HFF-Myc (cell line): ENCODE measurements around the gene ROPN1.
"Not testable (repeated sequence)": the region's sequence is repeated elsewhere in the genome, so short reads cannot be mapped to it uniquely, and the experiment has no call there.

Source experiments
- DNase-seq: peaks from one replicate; pipeline ENCODE4 v3.0.0-alpha.2; 2011; ENCODE audit warnings: low read depth; ENCODE audit errors: extremely low read depth
- H3K4me3 ChIP-seq: replicated peaks from 2 replicates; pipeline ENCODE4 v1.5.1; 2011; ENCODE audit warnings: low read depth, mild to moderate bottlenecking, control low read depth, low read length
- CTCF ChIP-seq: IDR thresholded peaks from 2 replicates; pipeline ENCODE4 v1.5.1; 2012; ENCODE audit warnings: mild to moderate bottlenecking, low read depth, low read length, control low read depth; ENCODE audit errors: missing control alignments

The ROPN1 gene

DNA sequence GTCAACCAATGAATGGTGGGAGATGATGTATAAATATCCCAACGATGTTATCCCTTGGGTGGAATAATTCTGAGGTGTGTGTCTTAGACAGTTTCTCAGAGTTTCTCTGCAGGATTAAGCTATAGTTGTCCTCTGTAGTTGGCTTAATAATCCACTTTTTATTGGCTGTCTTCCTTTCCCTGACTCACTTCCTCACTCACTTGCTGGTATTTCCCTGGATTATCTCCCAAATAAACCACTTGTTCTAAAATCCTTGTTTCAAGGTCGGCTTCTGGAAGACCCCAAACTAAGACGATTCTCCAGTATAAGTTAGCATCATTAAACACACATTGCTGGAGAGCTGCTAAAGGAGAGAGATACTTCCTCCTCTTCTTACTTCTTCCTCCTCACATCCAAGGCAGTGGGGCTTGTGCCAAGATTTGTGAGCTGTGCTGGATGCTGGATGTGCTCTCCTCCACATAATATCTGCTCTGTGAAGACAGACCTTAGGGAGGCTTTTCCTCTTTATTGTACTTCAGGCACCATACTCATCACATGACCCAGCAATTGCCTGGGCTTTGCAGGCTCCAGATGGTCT is 22.5 kb upstream of the ROPN1 start:
- DNase-seq: no peak
- no peak for TF ChIP-seq CTCF
- no peak overlapping the region for H3K4me3 ChIP-seq

GRCh38 chr3:124008321-124008720 is 16.4 kb upstream of the ROPN1 start:
- H3K4me3 ChIP-seq, DNase-seq: not testable (repeated sequence)

DNA sequence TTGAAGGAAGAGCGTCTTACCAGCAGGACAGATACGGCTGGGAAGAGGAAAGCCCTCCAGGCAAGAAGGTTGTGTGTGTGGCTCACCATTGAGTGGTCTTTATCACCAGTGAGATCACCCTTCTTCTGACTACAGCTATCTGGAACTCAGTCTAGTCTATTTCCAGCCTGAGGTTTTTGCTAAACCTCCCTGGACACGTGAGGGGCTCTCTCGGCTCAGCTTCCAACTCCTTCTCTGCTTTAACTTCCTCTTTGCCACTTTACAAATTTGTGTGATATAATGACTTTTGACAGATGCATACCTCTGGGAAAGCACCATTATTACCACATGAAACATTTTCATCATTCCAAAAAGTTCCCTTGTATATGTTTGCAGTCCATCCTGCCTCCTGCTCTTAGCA is 15.3 kb upstream of the ROPN1 start:
- TF ChIP-seq CTCF: no peak
- H3K4me3 ChIP-seq: no peak overlapping the region
- no peak for DNase-seq

DNA sequence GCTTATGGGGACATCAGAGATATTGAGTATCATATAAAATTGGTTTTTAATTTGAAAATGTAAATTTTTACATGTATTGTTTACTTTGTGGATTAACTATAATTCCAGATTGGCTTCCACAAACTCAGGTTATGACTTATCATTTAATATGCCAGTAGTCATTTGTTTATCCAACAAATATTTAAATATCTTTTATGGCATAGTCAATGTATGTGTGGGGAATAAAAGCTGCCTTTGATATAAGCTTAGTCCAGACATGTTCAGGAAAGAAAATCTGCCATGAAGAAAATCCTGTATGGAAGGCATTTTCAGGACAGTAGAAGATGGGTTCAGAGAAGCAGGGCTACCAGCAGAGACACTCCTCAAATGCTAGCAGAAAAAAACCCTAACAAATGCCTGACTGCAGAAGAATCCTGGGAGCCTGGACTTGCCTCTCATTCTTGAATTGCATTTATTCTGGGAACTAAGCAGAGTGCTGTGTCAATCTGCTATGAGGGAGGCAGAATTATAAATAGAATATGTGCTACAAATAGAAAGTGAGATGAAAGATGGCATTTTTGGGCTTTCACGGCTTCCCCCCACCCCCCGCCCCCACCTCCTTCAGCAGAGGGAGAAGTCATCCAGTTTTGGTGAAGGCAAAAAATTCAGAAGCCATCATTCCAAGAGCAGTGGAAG is 10.6 kb upstream of the ROPN1 start:
- DNase-seq, H3K4me3 ChIP-seq: not testable (repeated sequence)

GRCh38 chr3:124001366-124001765 is 9.4 kb upstream of the ROPN1 start:
- not testable (repeated sequence) for H3K4me3 ChIP-seq, DNase-seq

- no peak overlapping the region for H3K4me3 ChIP-seq
- no peak for DNase-seq
- TF ChIP-seq CTCF: no peak
Measured at GRCh38 chr3:123997543-123997942, 5.6 kb upstream of the ROPN1 start.

DNA sequence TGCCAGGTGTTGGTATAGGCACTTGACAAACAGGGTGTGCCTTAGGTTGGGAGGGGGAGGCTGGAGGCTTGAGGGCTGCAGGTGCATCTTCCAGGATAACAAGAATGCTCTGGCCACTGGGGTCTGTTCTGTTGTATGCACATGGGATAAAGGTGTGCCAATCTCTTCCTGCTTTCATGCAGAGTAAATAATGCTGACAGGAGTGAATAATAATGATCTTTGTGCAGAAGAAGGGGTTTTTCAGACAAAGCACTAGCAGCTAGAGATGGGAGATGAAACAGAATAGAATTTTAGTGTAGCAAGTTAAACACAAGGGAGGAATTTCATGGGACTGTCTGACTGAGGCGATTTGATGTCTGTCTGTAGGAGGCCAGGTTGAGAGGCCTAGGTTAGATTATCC is 1.9 kb upstream of the ROPN1 start:
- TF ChIP-seq CTCF: no peak
- DNase-seq: no peak
- H3K4me3 ChIP-seq: no peak overlapping the region

DNA sequence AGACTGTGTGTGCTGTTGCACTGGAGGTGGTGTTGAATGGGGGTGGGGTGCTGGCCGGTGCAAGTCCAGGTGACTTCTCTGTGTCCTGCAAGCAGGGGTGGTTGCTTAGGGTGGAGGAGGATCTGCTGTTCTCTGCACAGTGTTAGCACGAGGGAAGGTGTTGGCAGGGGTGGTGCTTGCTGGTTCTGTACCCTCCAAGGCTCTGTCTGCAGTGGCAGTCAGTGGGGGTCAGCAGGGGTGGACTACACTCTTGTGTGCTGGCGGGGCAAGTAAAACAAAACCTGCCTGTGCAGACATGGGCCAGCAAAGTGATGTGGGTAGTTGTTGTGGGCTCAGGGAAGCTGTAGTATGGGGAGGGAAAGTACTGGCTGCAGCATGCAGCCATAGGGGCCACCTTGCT is 5.5 kb downstream of the ROPN1 start:
- H3K4me3 ChIP-seq: no peak overlapping the region
- DNase-seq: no peak
- no peak for TF ChIP-seq CTCF
